ENCODE measurements around the gene LTA.

Gene LTA

DNA sequence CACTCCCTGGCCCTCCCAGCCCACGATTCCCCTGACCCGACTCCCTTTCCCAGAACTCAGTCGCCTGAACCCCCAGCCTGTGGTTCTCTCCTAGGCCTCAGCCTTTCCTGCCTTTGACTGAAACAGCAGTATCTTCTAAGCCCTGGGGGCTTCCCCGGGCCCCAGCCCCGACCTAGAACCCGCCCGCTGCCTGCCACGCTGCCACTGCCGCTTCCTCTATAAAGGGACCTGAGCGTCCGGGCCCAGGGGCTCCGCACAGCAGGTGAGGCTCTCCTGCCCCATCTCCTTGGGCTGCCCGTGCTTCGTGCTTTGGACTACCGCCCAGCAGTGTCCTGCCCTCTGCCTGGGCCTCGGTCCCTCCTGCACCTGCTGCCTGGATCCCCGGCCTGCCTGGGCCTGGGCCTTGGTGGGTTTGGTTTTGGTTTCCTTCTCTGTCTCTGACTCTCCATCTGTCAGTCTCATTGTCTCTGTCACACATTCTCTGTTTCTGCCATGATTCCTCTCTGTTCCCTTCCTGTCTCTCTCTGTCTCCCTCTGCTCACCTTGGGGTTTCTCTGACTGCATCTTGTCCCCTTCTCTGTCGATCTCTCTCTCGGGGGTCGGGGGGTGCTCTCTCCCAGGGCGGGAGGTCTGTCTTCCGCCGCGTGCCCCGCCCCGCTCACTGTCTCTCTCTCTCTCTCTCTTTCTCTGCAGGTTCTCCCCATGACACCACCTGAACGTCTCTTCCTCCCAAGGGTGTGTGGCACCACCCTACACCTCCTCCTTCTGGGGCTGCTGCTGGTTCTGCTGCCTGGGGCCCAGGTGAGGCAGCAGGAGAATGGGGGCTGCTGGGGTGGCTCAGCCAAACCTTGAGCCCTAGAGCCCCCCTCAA, at the start of gene LTA:
Gene LTA (plus strand): TSS at position 249 of the 871 bp plus-strand sequence. CDS start 454 bp downstream, at position 703.
- FAIRE-seq (no peak), DNase-seq (ENCODE audit: low spot score) (no peak)

DNA sequence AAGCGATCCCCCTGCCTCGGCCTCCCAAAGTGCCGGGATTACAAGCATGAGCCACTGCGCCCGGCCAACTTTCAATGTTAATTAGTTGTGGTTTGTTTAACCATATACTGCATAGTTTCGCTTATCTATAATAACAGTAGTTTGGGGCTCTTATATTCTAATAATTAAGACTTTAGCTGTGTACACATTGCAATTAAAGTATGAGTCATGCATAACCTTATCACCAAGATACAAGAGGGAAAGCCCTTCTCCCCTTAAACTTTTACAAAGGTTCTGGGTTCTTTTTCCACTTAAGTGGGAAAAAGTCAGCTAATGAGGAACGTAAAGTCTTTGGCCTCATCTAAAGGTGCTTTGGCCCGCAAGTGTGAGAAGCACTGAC, 46.5 kb upstream of the LTA start:
- no peak for FAIRE-seq
- DNase-seq (ENCODE audit: low spot score) = no peak

DNA sequence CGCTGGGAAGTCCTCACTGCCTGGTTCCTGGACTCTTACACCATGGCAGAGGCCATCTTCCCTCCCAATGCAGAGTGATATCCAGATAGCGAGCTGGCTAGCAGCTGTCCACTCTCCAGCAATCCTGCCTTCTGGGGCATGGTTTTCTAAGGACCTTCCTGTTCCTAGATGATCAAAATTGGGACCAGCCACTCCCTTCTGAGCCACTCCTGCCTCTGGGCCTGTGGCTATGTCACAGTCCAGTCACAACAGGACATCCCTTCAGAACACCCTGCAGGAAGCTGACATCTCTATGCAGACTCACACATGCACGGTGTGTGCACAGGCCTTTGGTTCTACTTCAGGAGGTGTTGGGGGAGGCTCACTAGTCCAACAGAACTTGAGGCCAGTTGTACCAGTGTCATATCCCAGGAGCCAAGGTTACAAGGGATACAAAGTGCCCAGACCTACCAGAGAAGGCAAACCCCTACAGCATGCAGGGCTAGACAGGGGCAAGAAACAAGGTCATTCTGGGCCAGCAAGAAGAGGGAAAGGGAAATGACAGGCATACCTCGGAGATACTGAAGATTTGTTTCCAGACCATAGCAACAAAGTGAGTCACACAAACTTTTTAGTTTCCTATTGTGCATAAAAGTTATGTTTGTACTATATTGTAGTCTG, 46.0 kb upstream of the LTA start:
- FAIRE-seq = no peak
- DNase-seq (ENCODE audit: low spot score) = no peak

DNA sequence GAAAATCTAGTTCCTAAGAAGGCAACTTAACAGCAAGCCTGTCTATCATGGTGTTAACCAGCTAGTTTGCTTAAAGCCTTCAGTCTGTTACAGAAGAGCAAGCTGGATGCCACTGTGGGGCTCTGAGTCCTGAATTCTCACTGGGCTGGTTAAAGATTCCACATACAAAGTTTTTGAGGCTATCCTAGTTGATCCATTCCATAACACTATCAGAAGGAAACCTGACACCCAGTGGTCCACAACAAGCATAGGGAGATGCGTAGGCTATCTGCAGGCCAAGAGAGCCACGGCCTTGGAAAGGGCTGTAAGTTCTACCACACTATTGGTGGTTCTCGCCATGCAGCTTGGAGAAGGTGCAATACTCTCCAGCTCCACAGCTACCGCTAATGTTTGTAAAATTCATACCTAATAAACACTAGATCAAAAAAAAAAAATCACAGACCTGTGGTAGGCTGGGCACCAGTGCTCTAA, 43.7 kb upstream of the LTA start:
- FAIRE-seq (no peak), DNase-seq (ENCODE audit: low spot score) (no peak)

DNA sequence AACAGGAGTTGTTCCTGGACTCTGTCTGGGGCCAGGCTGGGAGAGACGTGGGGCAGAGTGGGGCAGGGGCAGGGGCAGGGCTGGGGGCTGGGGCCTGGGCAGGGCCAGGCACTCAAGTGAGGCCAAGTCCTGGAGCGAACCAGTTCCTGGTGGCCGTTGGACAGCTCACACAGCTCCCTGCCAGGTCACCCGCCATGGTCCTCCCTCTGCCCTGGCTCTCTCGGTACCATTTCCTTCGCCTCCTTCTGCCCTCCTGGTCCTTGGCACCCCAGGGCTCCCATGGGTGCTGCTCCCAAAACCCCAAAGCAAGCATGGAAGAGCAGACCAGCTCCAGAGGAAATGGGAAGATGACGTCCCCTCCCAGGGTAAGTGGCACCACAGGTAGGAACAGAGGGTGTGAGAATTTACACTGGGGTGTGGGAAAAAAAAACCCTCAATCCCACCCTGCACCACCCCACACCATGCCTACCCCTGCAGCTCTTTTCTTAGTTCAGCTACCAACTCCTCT, 43.2 kb upstream of the LTA start, which contains the start of gene MCCD1:
Gene MCCD1 (plus strand): TSS at position 142 of the 508 bp plus-strand sequence. CDS start 53 bp downstream, at position 195.
- FAIRE-seq = no peak

DNA sequence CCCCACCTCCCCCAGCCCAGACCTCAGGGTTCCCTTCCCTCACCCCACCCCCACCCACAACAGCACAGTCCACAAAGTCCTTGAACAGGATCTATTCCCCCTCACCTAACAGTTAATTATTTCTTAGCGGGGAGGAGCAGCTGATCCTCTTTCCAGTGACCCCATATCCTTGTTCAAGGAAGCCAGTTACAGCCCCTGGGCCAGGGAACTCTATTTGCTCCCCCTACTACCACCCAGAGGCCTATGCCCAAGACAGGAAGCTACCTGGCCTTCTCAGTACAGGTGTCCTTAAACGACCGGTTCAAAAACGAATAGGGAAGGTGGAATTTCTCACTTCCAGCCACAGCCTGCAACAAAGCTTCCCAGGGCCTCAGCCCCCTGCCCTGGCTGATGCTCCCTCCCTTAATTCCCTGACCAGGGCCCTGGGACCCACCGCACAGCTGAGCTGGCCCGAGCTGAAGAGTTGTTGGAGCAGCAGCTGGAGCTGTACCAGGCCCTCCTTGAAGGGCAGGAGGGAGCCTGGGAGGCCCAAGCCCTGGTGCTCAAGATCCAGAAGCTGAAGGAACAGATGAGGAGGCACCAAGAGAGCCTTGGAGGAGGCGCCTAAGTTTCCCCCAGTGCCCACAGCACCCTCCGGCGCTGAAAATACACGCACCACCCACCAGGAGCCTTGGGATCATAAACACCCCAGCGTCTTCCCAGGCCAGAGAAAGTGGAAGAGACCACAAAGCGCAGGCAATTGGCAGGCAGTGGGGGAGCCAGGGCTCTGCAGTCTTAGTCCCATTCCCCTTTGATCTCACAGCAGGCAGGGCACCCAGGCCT, 42.5 kb upstream of the LTA start:
- no peak for DNase-seq (ENCODE audit: low spot score)
- FAIRE-seq = no peak

More for the DNA sequence above, 43.2 kb upstream of the LTA start, which contains the start of gene MCCD1:
- no peak for DNase-seq (ENCODE audit: low spot score)

DNA sequence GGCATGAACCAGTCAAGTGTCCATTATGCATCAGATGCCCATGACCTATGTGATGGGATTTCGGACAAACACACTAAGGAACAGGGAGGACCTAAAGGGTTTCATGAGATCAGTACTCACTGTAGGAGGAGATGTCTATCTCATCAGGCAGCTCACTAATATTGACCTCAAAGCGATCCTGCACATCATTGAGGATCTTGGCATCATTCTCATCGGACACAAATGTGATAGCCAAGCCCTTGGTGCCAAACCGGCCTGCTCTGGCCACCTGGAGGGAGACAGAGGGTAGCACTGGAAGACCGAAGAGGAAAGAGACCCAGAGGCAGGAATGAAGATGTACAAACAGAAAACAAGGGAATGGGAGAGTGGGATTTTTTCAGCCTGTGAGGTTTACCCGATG, 41.4 kb upstream of the LTA start:
- FAIRE-seq (no peak), DNase-seq (ENCODE audit: low spot score) (no peak)

DNA sequence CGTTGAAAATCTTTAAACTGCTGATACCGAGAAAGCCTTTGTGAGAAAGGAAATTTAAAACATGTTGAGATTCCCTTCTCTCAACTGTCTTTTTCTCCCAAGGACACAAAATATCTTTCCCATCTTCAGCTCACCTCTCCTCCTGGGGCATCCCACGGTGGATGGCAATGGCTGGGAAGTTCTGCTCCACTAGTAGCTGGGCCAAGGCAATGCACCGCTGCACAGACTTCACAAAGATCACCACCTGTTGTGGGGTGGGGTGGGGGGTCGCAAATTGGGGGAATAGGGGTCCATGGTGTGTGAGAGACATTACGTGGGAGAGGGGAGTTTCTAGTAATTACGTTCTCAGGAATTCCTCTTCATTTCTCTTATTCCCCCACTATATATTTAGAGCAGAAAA, 40.9 kb upstream of the LTA start:
- no peak for FAIRE-seq
- no peak for DNase-seq (ENCODE audit: low spot score)

DNA sequence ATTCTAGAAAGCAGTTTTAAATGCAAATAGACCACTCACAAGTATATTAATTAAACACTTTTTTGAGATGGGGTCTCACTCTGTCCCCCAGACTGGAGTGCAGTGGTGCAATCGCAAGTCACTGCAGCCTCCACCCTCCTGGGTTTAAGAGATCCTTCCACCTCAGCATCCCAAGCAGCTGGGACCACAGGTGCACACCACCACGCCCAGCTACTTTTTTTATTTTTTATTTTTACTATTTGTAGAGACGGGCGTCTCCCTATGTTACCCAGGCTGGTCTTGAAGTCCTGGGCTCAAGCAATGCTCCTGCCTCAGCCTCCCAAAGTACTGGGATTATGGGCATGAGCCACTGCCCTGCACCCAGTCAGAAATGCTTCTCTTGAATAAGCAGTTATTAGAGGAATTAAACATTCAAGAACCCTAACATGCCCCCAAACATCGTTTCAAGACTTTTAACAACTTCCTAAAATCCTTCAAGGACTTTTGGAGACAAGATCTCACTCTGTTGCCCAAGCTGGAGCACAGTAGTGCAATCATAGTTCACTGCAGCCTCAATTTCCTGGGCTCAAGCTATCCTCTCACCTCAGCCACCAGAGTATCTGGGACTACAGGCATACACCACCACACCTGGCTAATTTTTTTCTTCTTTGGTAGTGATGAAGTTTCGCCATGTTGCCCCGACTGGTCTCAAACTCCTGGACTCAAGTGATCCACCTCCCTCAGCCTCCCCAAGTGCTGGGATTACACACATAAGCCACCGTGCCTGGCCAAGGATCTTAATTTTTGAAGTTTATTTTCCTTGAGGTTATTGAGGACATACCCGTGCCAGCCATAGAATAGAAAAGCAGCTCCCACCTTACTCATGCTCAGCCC, 40.1 kb upstream of the LTA start:
- DNase-seq (ENCODE audit: low spot score) (no peak), FAIRE-seq (no peak)

- no peak for FAIRE-seq
- DNase-seq (ENCODE audit: low spot score) = no peak
Observed at GRCh38 chr6:31532644-31533454, 39.2 kb upstream of the LTA start.

DNA sequence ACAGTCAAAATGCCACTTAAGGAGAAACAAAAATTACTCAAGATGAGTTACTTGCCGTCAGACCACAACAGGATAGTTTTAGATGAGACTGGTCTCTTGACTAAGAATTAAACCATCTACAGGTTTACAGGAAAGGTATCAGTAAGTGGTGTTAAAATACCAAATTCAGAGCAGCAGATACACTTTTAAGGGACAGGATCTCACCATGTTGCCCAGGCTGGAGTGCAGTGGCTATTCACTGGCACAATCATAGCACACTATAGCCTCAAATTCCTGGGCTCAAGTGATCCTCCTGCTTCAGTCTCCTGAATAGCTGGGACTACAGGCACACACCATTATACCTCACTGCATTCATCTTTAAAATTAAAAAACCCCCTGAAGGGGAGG, 38.6 kb upstream of the LTA start:
- FAIRE-seq (no peak), DNase-seq (ENCODE audit: low spot score) (no peak)

GRCh38 chr6:31534011-31534410, 38.1 kb upstream of the LTA start:
- FAIRE-seq = no peak
- no peak for DNase-seq (ENCODE audit: low spot score)

- no peak for FAIRE-seq
- DNase-seq (ENCODE audit: low spot score) = no peak
Observed at GRCh38 chr6:31534521-31535040, 37.5 kb upstream of the LTA start.

DNA sequence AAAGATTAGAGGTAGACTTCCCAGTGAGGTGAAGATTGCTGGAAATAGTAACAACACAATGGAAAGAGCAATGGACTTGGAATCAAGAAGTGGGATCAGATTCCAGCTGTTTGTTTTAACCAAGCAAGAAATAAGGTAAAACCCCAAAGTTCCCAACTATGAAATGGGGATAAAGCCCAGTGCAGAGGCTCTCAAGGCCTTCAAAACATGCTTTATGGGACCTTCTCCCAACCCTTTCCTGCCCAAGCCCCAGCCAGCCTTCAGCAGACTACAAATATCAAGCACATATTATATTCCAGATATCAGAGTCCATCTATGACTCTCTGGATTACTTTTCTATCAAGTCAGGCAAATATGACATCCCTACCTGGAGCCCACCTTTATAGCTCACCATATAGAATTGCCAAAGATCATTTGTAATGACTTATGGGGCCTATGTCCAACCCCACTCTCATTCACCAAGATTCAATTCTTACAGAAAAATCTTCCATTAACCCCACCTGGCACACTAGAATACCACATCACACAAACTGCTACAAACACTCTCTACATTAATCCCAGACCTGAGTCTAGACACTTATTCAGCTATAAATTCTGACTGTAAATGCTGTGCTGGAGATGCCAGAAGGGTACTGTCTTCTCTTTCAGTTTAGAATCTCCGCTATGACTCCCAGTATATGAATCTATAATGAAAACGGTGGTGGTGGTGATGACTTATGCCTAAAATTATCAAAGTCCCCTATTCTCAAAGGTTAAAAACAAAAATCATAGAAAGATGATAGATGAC, 36.4 kb upstream of the LTA start:
- DNase-seq (ENCODE audit: low spot score) (no peak), FAIRE-seq (no peak)

DNA sequence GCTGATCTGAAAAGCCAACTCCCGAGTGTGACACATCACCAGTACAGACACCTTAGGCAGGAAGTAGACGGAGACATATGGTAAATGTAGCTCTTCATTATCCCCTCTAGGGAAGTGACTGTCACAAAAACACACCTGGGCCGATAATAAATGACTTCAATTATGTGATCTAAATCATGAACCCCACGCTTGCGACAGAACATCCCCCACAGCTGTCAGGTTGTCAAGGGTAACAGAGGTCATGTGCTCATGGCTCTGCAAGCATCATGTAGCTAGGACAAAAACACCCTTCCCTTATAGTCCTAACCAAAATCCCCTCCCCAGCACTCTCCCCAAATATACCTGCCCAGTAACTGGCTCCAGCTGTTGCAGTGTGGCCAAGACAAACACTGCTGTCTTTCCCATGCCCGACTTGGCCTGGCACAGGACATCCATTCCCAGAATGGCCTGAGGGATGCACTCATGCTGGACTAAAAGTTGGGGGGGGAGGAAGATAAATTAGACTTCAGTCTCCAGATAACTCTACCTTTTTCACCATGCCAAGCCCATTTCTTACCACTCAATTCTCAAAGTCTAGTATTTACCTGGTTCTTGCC, 33.2 kb upstream of the LTA start:
- DNase-seq (ENCODE audit: low spot score) (no peak), FAIRE-seq (no peak)

GRCh38 chr6:31540640-31541039, 31.4 kb upstream of the LTA start:
- no peak for DNase-seq (ENCODE audit: low spot score)
- no peak for FAIRE-seq

GRCh38 chr6:31541059-31541657, 30.9 kb upstream of the LTA start:
- FAIRE-seq = no peak
- no peak for DNase-seq (ENCODE audit: low spot score)

Data from RCC 7860 (cell line).